ENCODE data around the gene CDYL.

- TF ChIP-seq CTCF (IDR thresholded peaks at IDR 0.05), result no peak
- TF ChIP-seq POLR2AphosphoS5 (IDR thresholded peaks at IDR 0.05), result no peak
- TF ChIP-seq POLR2A (IDR thresholded peaks at IDR 0.05; ENCODE audit: low read depth), result no peak
Observed at GRCh38 chr6:4860387-4860786, 84.2 kb downstream of the CDYL start.
